ENCODE data around the gene FAM117A.
"Not testable (repeated sequence)": the region's sequence is repeated elsewhere in the genome, so short reads cannot be mapped to it uniquely, and the experiment has no call there.

FAM117A gene

GRCh38 chr17:49739641-49740271 lies 24.2 kb downstream of the FAM117A start:
- DNase-seq: peak; percentile 87

- no peak for DNase-seq
Observed at GRCh38 chr17:49738456-49739163, 25.3 kb downstream of the FAM117A start.

DNA sequence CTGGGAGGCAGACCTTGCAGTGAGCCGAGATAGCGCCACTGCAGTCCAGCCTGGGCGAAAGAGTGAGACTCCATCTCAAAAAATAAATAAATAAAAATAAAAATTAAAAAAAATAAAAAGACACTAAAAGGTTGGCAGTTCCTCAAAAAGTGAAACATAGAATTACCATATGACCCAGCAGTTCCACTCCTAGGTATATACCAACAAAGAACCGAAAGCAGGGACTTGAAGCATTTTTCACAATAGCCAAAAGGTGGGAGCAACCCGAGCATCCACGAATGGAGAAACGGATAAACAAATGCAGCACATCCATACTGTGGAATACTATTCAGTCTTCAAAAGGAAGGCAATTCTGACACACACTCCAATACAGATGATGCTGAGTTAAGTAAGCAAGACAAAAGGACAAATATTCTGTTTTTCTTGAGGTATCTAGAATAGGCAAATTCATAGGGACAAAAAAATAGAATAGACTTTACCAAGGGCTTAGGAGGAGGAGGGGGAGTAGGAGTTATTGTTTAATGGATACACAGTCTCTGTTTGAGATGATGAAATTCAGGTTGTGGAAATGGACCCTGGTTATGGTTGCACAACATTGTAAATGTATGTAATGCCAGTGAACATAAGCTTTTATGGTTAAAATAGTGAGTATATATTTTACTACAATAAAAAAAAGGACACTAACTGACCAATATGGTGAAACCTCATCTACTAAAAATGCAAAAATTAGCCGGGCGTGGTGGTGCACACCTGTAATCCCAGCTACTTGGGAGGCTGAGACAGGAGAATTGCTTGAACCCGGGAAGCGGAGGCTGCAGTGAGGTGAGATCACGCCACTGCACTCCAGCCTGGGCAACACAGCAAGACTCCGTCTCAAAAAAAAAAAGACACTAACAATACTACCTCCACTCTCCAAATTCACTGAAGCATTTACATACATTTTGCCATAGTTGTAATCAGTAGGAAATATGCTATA lies 29.1 kb downstream of the FAM117A start:
- no peak for DNase-seq

DNA sequence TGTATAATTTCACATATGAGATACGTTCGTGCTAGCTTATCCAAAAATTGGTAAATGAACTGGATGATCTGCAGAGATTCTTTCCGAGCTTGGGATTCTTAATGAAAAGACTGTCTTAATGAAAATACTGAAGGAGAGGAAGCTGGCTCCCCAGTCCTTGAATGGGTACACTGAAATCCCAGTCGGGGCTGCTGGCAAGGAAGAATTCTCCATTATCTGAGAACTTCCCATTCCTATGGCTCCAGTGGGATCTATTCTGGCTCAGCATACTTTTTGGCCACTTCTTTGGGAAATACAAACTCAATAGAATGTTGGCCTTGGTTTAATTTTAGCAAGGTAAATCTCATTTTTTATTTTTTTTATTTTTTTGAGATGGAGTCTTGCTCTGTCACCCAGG lies 32.5 kb downstream of the FAM117A start:
- DNase-seq: no peak

DNA sequence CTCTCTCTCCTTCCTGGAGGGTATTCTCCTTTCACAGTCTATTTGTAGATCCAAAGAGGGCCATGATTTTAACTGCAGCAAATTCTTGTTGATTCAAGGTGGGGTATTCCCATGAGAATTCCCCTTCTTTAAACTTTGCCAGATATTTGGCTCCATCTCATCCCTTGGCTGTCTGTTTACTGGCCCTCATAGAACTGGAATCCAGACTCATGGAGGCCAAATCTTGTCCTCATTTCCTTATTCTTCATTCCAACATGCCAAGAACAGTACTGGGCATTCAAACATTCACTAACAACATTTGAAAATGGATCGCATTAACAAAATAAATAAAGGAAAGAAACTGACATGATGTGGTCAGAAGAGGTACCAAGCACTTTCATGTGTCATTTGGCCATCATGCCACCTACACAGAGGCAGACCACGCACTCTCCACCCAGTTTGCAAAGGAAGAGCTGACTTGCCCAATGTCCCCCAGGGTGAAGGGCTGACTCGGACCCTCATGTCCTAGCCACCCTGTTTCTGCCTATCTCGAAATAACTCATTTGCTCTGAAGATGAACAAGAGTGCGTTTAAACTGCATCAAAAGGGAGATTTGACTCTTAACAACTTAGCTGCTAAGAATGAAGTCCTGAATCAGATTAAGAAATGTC lies 33.0 kb downstream of the FAM117A start:
- no peak for DNase-seq

DNA sequence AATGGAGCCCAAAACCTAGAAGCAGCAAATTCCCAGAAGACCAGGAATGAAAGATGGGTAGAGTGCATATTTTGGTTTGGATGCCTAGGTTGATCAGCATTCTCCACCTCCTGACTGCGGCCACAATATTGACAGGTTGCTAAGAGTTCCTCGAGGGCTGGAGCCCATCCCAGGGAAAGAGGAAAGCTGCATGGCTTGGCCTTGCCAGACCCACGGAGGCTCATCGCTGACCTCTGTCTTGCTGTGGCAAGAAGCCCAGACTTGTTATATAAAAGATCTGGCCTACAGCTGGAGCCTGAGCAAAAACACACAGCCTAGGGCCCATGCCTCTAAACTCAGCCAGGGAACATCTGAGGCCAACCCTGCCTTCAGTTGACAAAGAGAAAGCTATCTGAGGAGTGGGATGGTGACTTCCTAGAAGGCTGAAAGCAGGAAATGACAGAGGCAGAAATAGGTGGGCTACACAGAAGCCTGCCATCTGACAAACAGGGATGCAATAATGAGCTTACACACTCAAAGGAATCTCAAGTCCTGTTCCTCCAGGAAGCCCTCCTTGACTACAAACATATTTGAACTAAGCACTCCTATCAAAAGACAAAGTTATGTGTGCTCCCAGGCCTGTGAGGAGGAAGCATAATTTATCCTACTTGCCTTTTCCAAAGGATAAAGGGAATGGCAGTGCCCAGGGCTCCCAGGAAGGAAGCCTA lies 33.7 kb downstream of the FAM117A start:
- DNase-seq: no peak

DNA sequence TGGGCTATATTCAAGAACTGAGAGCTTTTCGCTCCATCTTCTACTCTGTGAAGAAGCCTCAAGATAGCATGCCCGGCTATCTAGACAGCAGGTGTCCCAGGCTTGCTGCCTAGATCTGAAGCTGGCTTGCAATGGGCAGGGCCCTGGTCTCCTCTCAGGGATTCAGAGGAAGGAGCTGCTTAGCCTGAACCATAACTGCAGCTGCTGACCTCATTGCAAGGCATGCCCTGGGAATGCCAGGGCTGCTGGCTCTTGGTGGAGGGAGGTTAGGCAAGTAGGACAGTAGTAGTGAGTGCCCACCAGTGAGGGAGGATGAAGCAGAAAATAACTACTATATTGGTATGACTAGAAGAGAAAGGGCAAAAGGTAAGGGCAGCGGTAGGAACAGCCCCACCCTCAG lies 34.9 kb downstream of the FAM117A start:
- no peak for DNase-seq

- no peak for DNase-seq
Observed at GRCh38 chr17:49728425-49728824, 35.5 kb downstream of the FAM117A start.

- no peak for DNase-seq
Observed at GRCh38 chr17:49727380-49727779, 36.6 kb downstream of the FAM117A start.

DNA sequence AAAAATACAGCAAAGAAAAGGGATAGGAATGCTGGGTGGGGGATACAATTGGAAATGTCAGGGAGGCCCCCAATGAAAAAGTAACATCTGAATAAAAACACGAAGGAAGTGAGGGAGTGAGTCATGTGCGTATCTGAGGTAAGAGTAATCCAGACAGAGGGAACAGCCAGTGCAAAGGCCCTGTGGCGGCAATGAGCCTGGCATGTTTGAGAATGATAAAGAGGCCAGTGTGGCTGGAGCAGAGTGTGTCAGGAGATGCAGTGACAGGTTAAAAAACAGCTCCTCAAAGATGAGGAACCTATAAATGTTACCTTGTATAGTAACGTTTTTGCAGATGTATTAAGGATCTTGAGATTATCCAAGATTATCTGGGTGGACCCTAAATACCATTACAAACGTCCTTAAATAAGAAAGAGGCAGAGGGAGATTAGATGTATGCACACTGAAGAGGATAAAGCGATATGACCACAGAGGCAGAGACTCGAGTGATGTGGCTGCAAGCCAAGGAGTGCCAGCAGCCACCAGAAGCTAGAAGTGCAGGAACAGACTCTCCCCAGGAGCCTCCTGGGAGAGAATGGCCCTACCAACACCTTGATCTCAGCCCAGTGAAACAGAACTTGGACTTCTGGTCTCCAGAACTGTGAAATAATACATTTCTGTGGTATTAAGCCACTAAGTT lies 38.3 kb downstream of the FAM117A start:
- DNase-seq: no peak

- not testable (repeated sequence) for DNase-seq
Observed at GRCh38 chr17:49724552-49724951, 39.4 kb downstream of the FAM117A start.

- no peak for DNase-seq
Observed at GRCh38 chr17:49723423-49723822, 40.5 kb downstream of the FAM117A start.

- DNase-seq: no peak
Observed at GRCh38 chr17:49722066-49722465, 41.9 kb downstream of the FAM117A start.

GRCh38 chr17:49717371-49717861 lies 46.5 kb downstream of the FAM117A start:
- no peak for DNase-seq

DNA sequence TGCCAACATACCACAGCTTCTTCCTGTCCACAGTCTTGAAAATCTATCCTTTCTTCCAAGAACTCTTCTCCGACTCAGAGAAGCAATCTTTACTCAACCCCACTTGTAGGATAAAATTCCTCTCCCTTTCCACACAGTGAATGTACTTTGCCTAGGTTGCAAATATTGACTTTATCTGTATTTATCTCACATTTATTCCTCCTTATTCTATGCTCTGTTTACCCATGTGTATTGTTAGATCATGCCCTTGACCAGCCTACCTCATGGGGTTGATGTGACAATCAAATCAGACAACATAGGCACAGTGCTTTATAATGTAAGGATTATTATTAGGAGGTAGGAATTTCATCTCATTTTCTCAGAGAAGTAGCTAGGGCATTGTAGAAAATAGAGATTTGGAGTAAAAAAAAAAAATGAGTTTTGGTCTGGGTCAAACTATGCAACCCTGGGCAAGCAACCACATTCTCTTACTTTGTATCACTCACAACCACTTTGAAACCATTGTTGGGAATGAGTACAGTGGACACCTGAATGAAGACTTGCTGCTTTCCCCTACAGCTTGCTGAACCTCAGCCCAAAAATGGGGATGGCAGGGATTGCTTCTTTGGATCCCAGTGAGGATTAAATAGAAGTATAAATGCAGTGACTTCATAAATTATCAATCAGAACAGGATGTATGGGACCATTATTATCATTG lies 47.1 kb downstream of the FAM117A start:
- no peak for DNase-seq

- no peak for DNase-seq
Observed at GRCh38 chr17:49715717-49716279, 48.1 kb downstream of the FAM117A start.

GRCh38 chr17:49715216-49715615 lies 48.7 kb downstream of the FAM117A start:
- no peak for DNase-seq

- no peak for DNase-seq
Observed at GRCh38 chr17:49708515-49709183, 55.3 kb downstream of the FAM117A start.

- DNase-seq: peak; percentile 90
Observed at GRCh38 chr17:49707608-49708514, 56.1 kb downstream of the FAM117A start, which contains the start of gene SLC35B1. Gene SLC35B1 (minus strand): TSS chr17:49707964. CDS start chr17:49707833, 131 bp downstream.
